ENCODE results near the gene RAB17. TPM values are rescaled to one million over a fixed set of nuclear protein-coding genes. Genes with fewer than 3 reads are reported as not detected.

RAB17 gene
- total and polyA plus RNA-seq, 2 of the 8 experiments (the other 6 are each of a cell fraction or from before 2014, with no cell fraction given), result 42.6 to 83.4 TPM

DNA sequence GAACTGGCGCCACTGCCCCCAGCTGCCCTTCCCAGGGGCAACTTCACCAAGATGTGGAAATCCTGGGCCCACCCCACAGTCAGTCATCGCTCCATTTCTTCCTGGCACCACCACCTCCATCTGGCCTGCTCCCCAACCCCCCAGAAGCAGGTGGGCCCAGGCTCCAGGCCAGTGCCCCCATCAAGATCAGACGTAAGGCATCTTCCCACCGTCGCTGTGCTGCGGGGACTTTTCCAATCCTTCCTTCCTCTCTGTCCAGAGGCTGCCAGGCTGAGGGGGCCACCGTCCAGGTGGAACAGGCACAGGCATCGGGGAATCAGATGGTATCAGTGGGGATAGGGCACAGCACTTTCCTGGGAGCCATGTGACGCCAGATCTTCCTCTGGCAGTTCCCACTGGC, 16.1 kb downstream of the RAB17 start:
- Histone ChIP-seq H3K36me3 (ENCODE audit: control insufficient read depth in 2 of 4, insufficient read depth in 4 of 4, low read length in 3 of 4) (peaks cover 0 to 5% (median 1%) of the 10 kb centered on the region in 4 experiments; a peak in 1 of 8 replicates), H3K4me1 (replicated peaks in 1 of 4; ENCODE audit: control insufficient read depth in 3 of 4, insufficient read depth in 4 of 4, low read length in 3 of 4) (peaks cover 0 to 8% (median 4%) of the 10 kb centered on the region in 4 experiments; a peak in 3 of 7 replicates), H3K14ac (ENCODE audit: insufficient read length) (no peak overlapping the region), H2AK5ac (ENCODE audit: low read depth, low read length) (no peak overlapping the region), H3K9me3 (ENCODE audit: insufficient read depth in 2 of 2, low read depth in 1 of 2, low read length in 1 of 2) (no peaks in the 10 kb centered on the region), H4K91ac (replicated peaks; ENCODE audit: insufficient read length, low read length) (no peak overlapping the region), H3K27ac (ENCODE audit: low read depth, low read length) (no peak overlapping the region), H3K9ac (replicated peaks in 1 of 4; ENCODE audit: extremely low read depth in 1 of 4, low read depth in 3 of 4, low read length in 3 of 4) (no peak overlapping the region), H3K4me3 (ENCODE audit: extremely low read depth in 1 of 4, insufficient read depth in 2 of 4, low read depth in 3 of 4, low read length in 4 of 4) (no peak overlapping the region), H3K79me2 (ENCODE audit: control insufficient read depth in 1 of 2, insufficient read depth in 2 of 2, low read length in 2 of 2) (no peaks in the 10 kb centered on the region), H2BK120ac (replicated peaks; ENCODE audit: low read depth, low read length) (no peak overlapping the region), H3K79me1 (ENCODE audit: low read depth, low read length) (no peaks in the 10 kb centered on the region; the same call in 1 of the 2 replicates), H2AFZ (ENCODE audit: low read length) (no peak overlapping the region), H4K20me1 (replicated peaks in 1 of 2; ENCODE audit: control insufficient read depth in 1 of 2, insufficient read depth in 2 of 2, low read length in 2 of 2) (peaks cover 0 to 3% of the 10 kb centered on the region in 2 experiments), H3K23me2 (ENCODE audit: low read depth, low read length) (no peaks in the 10 kb centered on the region; the same call in 1 of the 2 replicates), H3K4me2 (ENCODE audit: insufficient read depth in 1 of 2, low read depth in 2 of 2, low read length in 2 of 2) (no peak overlapping the region), H2BK5ac (ENCODE audit: low read depth, low read length) (no peak overlapping the region), H4K8ac (ENCODE audit: extremely low read depth, insufficient read depth, low read length) (no peak overlapping the region; the same call in 1 of the 2 replicates), H3K23ac (ENCODE audit: insufficient read length) (no peak overlapping the region), H3K4ac (replicated peaks; ENCODE audit: insufficient read length, low read depth, low read length) (no peak overlapping the region), H4K5ac (ENCODE audit: insufficient read length, low read depth, low read length) (no peak overlapping the region), H3K56ac (replicated peaks; ENCODE audit: insufficient read length, low read depth, low read length) (no peak overlapping the region), H2BK12ac (ENCODE audit: low read depth, low read length) (no peak overlapping the region), H2BK15ac (ENCODE audit: low read length) (no peak overlapping the region), H2BK20ac (ENCODE audit: low read length) (no peak overlapping the region), H3K18ac (ENCODE audit: extremely low read depth, low read length) (no peak overlapping the region), H3K27me3 (replicated peaks in 1 of 4; ENCODE audit: control insufficient read depth in 3 of 4, extremely low read depth in 1 of 4, insufficient read depth in 3 of 4, low read length in 3 of 4) (no peaks in the 10 kb centered on the region)
- TF ChIP-seq SIN3A (conservative IDR thresholded peaks at IDR 0.05 in 1 of 2, IDR thresholded peaks at IDR 0.05 in 1 of 2; ENCODE audit: low read depth in 1 of 2, low read length in 2 of 2), result no peak
- DNase-seq (ENCODE audit: low read depth in 1 of 2, low spot score in 2 of 2) (no peak), FAIRE-seq (no peak)
- ChIA-PET CTCF (ENCODE audit: partially characterized antibody) (interaction anchor here (0.6 to 8.1 kb wide), 9 partner anchors 20 to 409 kb away, joined by 3 to 107 read pairs (median 5); no protein-coding TSS in a partner anchor), POLR2A (ENCODE audit: partially characterized antibody) (interaction anchor here (3.9 to 4.1 kb wide), 2 partner anchors 9 to 16 kb away, joined by 14 to 27 read pairs; partner anchors contain the start of gene RAB17)
- WGBS, 2 experiments (ENCODE audit: extremely low coverage in 1 of 2, insufficient coverage in 1 of 2, insufficient read length in 1 of 2, insufficient replicate concordance in 2 of 2, low coverage in 1 of 2, low lambda C conversion rate in 2 of 2, missing lambda C conversion rate in 1 of 2), result 96% methylated on average over 9 of the region's 9 CpGs; no CpG with 5 or more reads in 1 of the 2 experiments

Data from H1 (cell line).